K562 treated with DMSO at 1 percent for 12 hours (cell line): ENCODE results near the gene MDGA2. TPM values are rescaled to one million over a fixed set of nuclear protein-coding genes. Genes with fewer than 3 reads are reported as not detected.

Experiments used
- total RNA-seq: library from RNA; unstranded; fragments of 300-600 nt; gene quantifications from 2 replicates; pipeline ENCODE4 v1.2.3, GENCODE V29; 2022; ENCODE audit not compliant: insufficient read depth

MDGA2 gene
- total RNA-seq, result not detected in 2 replicates

DNA sequence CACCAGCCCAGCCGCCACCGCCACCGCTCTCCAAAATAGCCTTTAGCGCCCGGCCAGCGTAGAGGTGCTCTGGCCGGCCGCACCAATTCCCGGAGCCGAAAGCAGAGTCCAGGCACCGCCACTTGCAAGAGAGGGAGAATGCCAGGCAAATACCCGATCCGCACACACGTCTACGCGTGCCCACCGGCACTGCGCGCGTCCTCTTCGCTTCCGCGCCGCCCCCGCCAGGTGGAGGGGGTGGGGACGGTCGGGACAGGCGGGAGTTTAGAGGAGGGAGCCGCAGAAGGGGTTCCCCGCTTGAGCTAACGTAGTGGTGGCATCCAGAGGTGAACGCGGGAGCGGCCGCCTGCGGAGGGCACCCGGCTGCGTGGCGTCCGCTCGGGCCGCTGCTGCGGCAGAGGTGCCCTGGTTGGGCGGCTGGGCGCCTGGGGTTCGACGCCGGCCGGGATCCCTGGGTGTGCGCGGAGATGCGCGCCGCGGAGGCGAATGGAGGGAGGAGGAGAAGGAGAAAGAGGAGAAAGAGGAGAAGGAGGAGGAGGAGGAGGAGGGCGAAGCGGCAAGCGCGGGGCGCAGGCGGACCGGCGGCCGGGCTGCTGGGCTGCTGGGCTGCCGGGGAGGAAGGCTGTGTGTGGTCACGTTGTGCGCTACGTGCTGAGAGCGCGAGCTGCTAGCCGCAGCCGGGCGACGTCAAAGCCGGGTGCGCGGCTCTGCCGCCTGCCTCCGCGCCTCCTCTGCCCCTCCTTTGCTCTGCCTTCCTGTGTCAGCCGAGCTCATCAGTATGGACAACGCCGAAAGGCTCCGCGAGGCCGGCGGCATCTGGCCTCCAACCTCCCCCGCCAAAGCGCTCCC lies at the start of gene MDGA2:
Gene MDGA2, minus strand, starts transcription at position 140 of the 849 bp plus-strand sequence.

